ENCODE measurements around the gene GRID1. TPM values are rescaled to one million over a fixed set of nuclear protein-coding genes. Genes with fewer than 3 reads are reported as not detected.

GRID1 gene
- total and polyA plus RNA-seq, 10 of the 15 experiments (the other 5 are each of a cell fraction or from before 2014, with no cell fraction given): 0.04 to 0.62 (median 0.08) TPM; not detected in 5

DNA sequence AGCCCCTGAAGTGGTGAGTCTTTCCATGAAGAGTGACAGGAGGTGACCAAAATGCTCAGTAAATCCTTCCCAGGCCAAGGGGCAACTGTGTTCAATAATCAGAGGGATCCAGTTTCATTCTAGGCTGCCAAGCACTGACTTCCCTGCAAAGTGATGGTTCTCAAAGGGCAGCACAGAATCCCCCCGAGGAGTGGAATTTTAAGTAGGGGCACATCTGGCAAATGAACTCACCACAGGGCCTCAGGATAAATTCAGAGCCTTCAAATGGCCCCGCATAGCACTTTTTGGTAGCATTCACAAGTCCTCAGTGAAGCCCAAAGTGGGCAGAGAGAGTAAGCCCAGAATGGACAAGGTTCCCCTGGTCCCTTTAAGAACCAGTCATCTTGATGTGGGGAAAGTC, 602.5 kb downstream of the GRID1 start:
- 0% methylated on average over 2 of the region's 2 CpGs for WGBS (ENCODE audit: insufficient coverage, insufficient replicate concordance, low lambda C conversion rate, missing lambda C conversion rate)
- DNase-seq (ENCODE audit: low read depth, low spot score) (no peak), FAIRE-seq (no peak), ATAC-seq (no peak)
- Histone ChIP-seq H3K4me3 (no peak overlapping the region), H3K4me2 (ENCODE audit: control insufficient read depth, insufficient read depth) (no peak overlapping the region), H3K9ac (ENCODE audit: control insufficient read depth, insufficient read depth, low read length) (no peak overlapping the region), H4K20me1 (ENCODE audit: control insufficient read depth, insufficient read depth) (no peaks in the 10 kb centered on the region), H3K4me1 (ENCODE audit: control insufficient read depth, insufficient read depth, low read length) (no peaks in the 10 kb centered on the region), H3K36me3 (ENCODE audit: control insufficient read depth in 2 of 2, insufficient read depth in 2 of 2, low read length in 1 of 2) (no peaks in the 10 kb centered on the region), H3K79me2 (ENCODE audit: control insufficient read depth, insufficient read depth, low read length) (no peaks in the 10 kb centered on the region), H3K9me3 (replicated peaks; ENCODE audit: control insufficient read depth, insufficient read depth, low read length) (no peaks in the 10 kb centered on the region), H3K27ac (ENCODE audit: control insufficient read depth, insufficient read depth) (no peak overlapping the region), H2AFZ (ENCODE audit: control insufficient read depth, low read depth, low read length) (no peak overlapping the region), H3K27me3 (replicated peaks in 1 of 2; ENCODE audit: control insufficient read depth in 2 of 2, insufficient read depth in 2 of 2, low read length in 1 of 2) (no peaks in the 10 kb centered on the region; a peak in 2 of 4 replicates)
- ChIA-PET POLR2A (no interaction called here), SMC1A (ENCODE audit: uncharacterized antibody, unreplicated experiment) (no interaction called here), CTCF (no interaction called here), RAD21 (ENCODE audit: unreplicated experiment) (no interaction called here)
- BruUV-seq (replicated peaks): no TSS peak
- intact Hi-C loops (cut with micrococcal nuclease; ENCODE audit: unreplicated experiment): no loop called here
- in situ Hi-C loops (cut with MboI): no loop called here
- TF ChIP-seq LARP7 (IDR thresholded peaks at IDR 0.05) (no peak), ZBED1 (IDR thresholded peaks at IDR 0.05; ENCODE audit: borderline replicate concordance) (no peak), MYC (IDR thresholded peaks at IDR 0.05; ENCODE audit: insufficient read depth, insufficient read length, insufficient replicate concordance, low read length, severe bottlenecking) (no peak), ZZZ3 (IDR thresholded peaks at IDR 0.05; ENCODE audit: control insufficient read depth, insufficient read length, low read depth) (no peak), POLR2A (IDR thresholded peaks at IDR 0.05; ENCODE audit: low read depth, low read length) (no peak), SREBF2 (IDR thresholded peaks at IDR 0.05; ENCODE audit: low read length) (no peak), EZH2 (IDR thresholded peaks at IDR 0.05; ENCODE audit: borderline replicate concordance, control insufficient read depth, low read depth, low read length) (no peak), MTA3 (IDR thresholded peaks at IDR 0.05; ENCODE audit: borderline replicate concordance, low read length) (no peak), RUNX3 (IDR thresholded peaks at IDR 0.05; ENCODE audit: low read length) (no peak), MTA2 (IDR thresholded peaks at IDR 0.05; ENCODE audit: low read depth) (no peak), HCFC1 (IDR thresholded peaks at IDR 0.05; ENCODE audit: low read length) (no peak)
- TF ChIP-seq, protein P1, sequence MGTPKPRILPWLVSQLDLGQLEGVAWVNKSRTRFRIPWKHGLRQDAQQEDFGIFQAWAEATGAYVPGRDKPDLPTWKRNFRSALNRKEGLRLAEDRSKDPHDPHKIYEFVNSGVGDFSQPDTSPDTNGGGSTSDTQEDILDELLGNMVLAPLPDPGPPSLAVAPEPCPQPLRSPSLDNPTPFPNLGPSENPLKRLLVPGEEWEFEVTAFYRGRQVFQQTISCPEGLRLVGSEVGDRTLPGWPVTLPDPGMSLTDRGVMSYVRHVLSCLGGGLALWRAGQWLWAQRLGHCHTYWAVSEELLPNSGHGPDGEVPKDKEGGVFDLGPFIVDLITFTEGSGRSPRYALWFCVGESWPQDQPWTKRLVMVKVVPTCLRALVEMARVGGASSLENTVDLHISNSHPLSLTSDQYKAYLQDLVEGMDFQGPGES (IDR thresholded peaks at IDR 0.05): no peak
- TF ChIP-seq, protein P2, sequence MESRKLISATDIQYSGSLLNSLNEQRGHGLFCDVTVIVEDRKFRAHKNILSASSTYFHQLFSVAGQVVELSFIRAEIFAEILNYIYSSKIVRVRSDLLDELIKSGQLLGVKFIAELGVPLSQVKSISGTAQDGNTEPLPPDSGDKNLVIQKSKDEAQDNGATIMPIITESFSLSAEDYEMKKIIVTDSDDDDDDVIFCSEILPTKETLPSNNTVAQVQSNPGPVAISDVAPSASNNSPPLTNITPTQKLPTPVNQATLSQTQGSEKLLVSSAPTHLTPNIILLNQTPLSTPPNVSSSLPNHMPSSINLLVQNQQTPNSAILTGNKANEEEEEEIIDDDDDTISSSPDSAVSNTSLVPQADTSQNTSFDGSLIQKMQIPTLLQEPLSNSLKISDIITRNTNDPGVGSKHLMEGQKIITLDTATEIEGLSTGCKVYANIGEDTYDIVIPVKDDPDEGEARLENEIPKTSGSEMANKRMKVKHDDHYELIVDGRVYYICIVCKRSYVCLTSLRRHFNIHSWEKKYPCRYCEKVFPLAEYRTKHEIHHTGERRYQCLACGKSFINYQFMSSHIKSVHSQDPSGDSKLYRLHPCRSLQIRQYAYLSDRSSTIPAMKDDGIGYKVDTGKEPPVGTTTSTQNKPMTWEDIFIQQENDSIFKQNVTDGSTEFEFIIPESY (IDR thresholded peaks at IDR 0.05): no peak
- TF ChIP-seq, protein P3, sequence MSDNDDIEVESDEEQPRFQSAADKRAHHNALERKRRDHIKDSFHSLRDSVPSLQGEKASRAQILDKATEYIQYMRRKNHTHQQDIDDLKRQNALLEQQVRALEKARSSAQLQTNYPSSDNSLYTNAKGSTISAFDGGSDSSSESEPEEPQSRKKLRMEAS (IDR thresholded peaks at IDR 0.05; ENCODE audit: low read depth, low read length): no peak
- TF ChIP-seq, protein P4, sequence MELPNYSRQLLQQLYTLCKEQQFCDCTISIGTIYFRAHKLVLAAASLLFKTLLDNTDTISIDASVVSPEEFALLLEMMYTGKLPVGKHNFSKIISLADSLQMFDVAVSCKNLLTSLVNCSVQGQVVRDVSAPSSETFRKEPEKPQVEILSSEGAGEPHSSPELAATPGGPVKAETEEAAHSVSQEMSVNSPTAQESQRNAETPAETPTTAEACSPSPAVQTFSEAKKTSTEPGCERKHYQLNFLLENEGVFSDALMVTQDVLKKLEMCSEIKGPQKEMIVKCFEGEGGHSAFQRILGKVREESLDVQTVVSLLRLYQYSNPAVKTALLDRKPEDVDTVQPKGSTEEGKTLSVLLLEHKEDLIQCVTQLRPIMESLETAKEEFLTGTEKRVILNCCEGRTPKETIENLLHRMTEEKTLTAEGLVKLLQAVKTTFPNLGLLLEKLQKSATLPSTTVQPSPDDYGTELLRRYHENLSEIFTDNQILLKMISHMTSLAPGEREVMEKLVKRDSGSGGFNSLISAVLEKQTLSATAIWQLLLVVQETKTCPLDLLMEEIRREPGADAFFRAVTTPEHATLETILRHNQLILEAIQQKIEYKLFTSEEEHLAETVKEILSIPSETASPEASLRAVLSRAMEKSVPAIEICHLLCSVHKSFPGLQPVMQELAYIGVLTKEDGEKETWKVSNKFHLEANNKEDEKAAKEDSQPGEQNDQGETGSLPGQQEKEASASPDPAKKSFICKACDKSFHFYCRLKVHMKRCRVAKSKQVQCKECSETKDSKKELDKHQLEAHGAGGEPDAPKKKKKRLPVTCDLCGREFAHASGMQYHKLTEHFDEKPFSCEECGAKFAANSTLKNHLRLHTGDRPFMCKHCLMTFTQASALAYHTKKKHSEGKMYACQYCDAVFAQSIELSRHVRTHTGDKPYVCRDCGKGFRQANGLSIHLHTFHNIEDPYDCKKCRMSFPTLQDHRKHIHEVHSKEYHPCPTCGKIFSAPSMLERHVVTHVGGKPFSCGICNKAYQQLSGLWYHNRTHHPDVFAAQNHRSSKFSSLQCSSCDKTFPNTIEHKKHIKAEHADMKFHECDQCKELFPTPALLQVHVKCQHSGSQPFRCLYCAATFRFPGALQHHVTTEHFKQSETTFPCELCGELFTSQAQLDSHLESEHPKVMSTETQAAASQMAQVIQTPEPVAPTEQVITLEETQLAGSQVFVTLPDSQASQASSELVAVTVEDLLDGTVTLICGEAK (IDR thresholded peaks at IDR 0.05; ENCODE audit: borderline replicate concordance): no peak
- TF ChIP-seq, protein P5, sequence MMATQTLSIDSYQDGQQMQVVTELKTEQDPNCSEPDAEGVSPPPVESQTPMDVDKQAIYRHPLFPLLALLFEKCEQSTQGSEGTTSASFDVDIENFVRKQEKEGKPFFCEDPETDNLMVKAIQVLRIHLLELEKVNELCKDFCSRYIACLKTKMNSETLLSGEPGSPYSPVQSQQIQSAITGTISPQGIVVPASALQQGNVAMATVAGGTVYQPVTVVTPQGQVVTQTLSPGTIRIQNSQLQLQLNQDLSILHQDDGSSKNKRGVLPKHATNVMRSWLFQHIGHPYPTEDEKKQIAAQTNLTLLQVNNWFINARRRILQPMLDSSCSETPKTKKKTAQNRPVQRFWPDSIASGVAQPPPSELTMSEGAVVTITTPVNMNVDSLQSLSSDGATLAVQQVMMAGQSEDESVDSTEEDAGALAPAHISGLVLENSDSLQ (IDR thresholded peaks at IDR 0.05): no peak
- TF ChIP-seq, protein P6, sequence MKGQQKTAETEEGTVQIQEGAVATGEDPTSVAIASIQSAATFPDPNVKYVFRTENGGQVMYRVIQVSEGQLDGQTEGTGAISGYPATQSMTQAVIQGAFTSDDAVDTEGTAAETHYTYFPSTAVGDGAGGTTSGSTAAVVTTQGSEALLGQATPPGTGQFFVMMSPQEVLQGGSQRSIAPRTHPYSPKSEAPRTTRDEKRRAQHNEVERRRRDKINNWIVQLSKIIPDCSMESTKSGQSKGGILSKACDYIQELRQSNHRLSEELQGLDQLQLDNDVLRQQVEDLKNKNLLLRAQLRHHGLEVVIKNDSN (IDR thresholded peaks at IDR 0.05; ENCODE audit: borderline replicate concordance, extremely low read length, insufficient read depth, low read depth, low read length): no peak
